CD8-positive, alpha-beta memory T cell (primary cell): Measurements from ENCODE around the gene SPRR2D. TPM values are rescaled to one million over a fixed set of nuclear protein-coding genes. Genes with fewer than 3 reads are reported as not detected.

Experiments used
- polyA plus RNA-seq: library from polyadenylated mRNA; unstranded; fragments of 300-500 nt; fragmentation: Illumina TruSeq; gene quantifications from one replicate; pipeline ENCODE4 v1.2.3, GENCODE V29; 2021
- total RNA-seq, 2 experiments: library from RNA; stranded (reverse); gene quantifications; one replicate each; pipeline ENCODE4 v1.2.3, GENCODE V29; 2021

Gene SPRR2D
- total and polyA plus RNA-seq, 3 experiments from 2014 or later, result not detected

Other genes starting within 250 kb of the SPRR2D start
- gene LCE1D, start 244.4 kb downstream of the SPRR2D start, total RNA-seq, result not detected
- not detected for gene LCE1D, start 244.4 kb downstream of the SPRR2D start, polyA plus RNA-seq
- gene LCE1C, start 234.5 kb downstream of the SPRR2D start, total RNA-seq, result not detected
- not detected for gene LCE1C, start 234.5 kb downstream of the SPRR2D start, polyA plus RNA-seq
- not detected for gene LCE1B, start 229.1 kb downstream of the SPRR2D start, total RNA-seq
- gene LCE1B, start 229.1 kb downstream of the SPRR2D start, polyA plus RNA-seq, result not detected
- not detected for gene LCE1A, start 213.6 kb downstream of the SPRR2D start, total RNA-seq
- gene LCE1A, start 213.6 kb downstream of the SPRR2D start, polyA plus RNA-seq, result not detected
- not detected for gene LCE6A, start 198.3 kb downstream of the SPRR2D start, total RNA-seq
- not detected for gene LCE6A, start 198.3 kb downstream of the SPRR2D start, polyA plus RNA-seq
- gene LCE7A, start 181.1 kb downstream of the SPRR2D start, total RNA-seq, result not detected
- gene LCE7A, start 181.1 kb downstream of the SPRR2D start, polyA plus RNA-seq, result not detected
- gene SMCP, start 162.8 kb downstream of the SPRR2D start, total RNA-seq, result not detected
- gene SMCP, start 162.8 kb downstream of the SPRR2D start, polyA plus RNA-seq, result not detected
- gene IVL, start 132.6 kb downstream of the SPRR2D start, total RNA-seq, result not detected
- gene IVL, start 132.6 kb downstream of the SPRR2D start, polyA plus RNA-seq, result not detected
- gene SPRR5, start 93.9 kb downstream of the SPRR2D start, total RNA-seq, result not detected
- not detected for gene SPRR5, start 93.9 kb downstream of the SPRR2D start, polyA plus RNA-seq
- gene SPRR4, start 70.5 kb downstream of the SPRR2D start, total RNA-seq, result not detected
- not detected for gene SPRR4, start 70.5 kb downstream of the SPRR2D start, polyA plus RNA-seq
- not detected for gene SPRR1A, start 57.0 kb downstream of the SPRR2D start, total RNA-seq
- not detected for gene SPRR1A, start 57.0 kb downstream of the SPRR2D start, polyA plus RNA-seq
- gene SPRR3, start 39.4 kb downstream of the SPRR2D start, total RNA-seq, result not detected
- gene SPRR3, start 39.4 kb downstream of the SPRR2D start, polyA plus RNA-seq, result not detected
- gene SPRR1B, start 9.9 kb downstream of the SPRR2D start, total RNA-seq, result not detected
- not detected for gene SPRR1B, start 9.9 kb downstream of the SPRR2D start, polyA plus RNA-seq
- gene SPRR2A, start 16.4 kb upstream of the SPRR2D start, total RNA-seq, result not detected
- not detected for gene SPRR2A, start 16.4 kb upstream of the SPRR2D start, polyA plus RNA-seq
- not detected for gene SPRR2B, start 30.5 kb upstream of the SPRR2D start, total RNA-seq
- not detected for gene SPRR2B, start 30.5 kb upstream of the SPRR2D start, polyA plus RNA-seq
- not detected for gene SPRR2E, start 53.4 kb upstream of the SPRR2D start, total RNA-seq
- gene SPRR2E, start 53.4 kb upstream of the SPRR2D start, polyA plus RNA-seq, result not detected
- gene SPRR2F, start 72.4 kb upstream of the SPRR2D start, total RNA-seq, result not detected
- not detected for gene SPRR2F, start 72.4 kb upstream of the SPRR2D start, polyA plus RNA-seq
- gene SPRR2G, start 109.8 kb upstream of the SPRR2D start, total RNA-seq, result not detected
- not detected for gene SPRR2G, start 109.8 kb upstream of the SPRR2D start, polyA plus RNA-seq
- gene LELP1, start 162.3 kb upstream of the SPRR2D start, total RNA-seq, result not detected
- gene LELP1, start 162.3 kb upstream of the SPRR2D start, polyA plus RNA-seq, result not detected
- gene PRR9, start 176.5 kb upstream of the SPRR2D start, total RNA-seq, result not detected
- not detected for gene PRR9, start 176.5 kb upstream of the SPRR2D start, polyA plus RNA-seq
- gene LORICRIN, start 218.6 kb upstream of the SPRR2D start, total RNA-seq, result not detected
- not detected for gene LORICRIN, start 218.6 kb upstream of the SPRR2D start, polyA plus RNA-seq